Kidney epithelial cell (primary cell): Measurements from ENCODE around the gene NAT10. TPM values are rescaled to one million over a fixed set of nuclear protein-coding genes. Genes with fewer than 3 reads are reported as not detected.

Source experiments
- DNase-seq: peaks from one replicate; pipeline ENCODE4 v3.0.0-alpha.2; 2010; ENCODE audit warnings: low read depth
- H3K27me3 ChIP-seq: 2 replicates; pipeline ENCODE4 v1.6.0; 2011; ENCODE audit warnings: low read length; ENCODE audit not compliant: control insufficient read depth, insufficient read depth
- H3K36me3 ChIP-seq: 2 replicates; pipeline ENCODE4 v1.5.1; 2011; ENCODE audit warnings: low read length; ENCODE audit not compliant: control insufficient read depth, insufficient read depth
- H3K4me3 ChIP-seq: 2 replicates; pipeline ENCODE4 v1.5.1; 2011; ENCODE audit warnings: low read depth, mild to moderate bottlenecking, control low read depth, low read length
- total RNA-seq: library from RNA; depleted of rRNA; stranded (reverse); fragments of >200 nt; gene quantifications from 2 replicates; pipeline ENCODE4 v1.2.3, GENCODE V29; 2015
- TF ChIP-seq, protein P1 (sequence below): IDR thresholded peaks from 2 replicates; pipeline ENCODE4 v1.5.1; 2011; ENCODE audit warnings: mild to moderate bottlenecking, moderate library complexity, low read length, control low read depth, inconsistent platforms; ENCODE audit not compliant: insufficient read depth, poor library complexity, severe bottlenecking

Gene NAT10
- total RNA-seq, 1 donor from 2014 or later, result 21.7 TPM

GRCh38 chr11:34181856-34182405 is 76.5 kb downstream of the NAT10 start:
- TF ChIP-seq, protein P1, sequence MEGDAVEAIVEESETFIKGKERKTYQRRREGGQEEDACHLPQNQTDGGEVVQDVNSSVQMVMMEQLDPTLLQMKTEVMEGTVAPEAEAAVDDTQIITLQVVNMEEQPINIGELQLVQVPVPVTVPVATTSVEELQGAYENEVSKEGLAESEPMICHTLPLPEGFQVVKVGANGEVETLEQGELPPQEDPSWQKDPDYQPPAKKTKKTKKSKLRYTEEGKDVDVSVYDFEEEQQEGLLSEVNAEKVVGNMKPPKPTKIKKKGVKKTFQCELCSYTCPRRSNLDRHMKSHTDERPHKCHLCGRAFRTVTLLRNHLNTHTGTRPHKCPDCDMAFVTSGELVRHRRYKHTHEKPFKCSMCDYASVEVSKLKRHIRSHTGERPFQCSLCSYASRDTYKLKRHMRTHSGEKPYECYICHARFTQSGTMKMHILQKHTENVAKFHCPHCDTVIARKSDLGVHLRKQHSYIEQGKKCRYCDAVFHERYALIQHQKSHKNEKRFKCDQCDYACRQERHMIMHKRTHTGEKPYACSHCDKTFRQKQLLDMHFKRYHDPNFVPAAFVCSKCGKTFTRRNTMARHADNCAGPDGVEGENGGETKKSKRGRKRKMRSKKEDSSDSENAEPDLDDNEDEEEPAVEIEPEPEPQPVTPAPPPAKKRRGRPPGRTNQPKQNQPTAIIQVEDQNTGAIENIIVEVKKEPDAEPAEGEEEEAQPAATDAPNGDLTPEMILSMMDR, result no peak
- Histone ChIP-seq H3K36me3 (no peaks in the 10 kb centered on the region), H3K27me3 (no peaks in the 10 kb centered on the region), H3K4me3 (no peak overlapping the region)
- DNase-seq, result no peak

- Histone ChIP-seq H3K27me3 (no peaks in the 10 kb centered on the region), H3K4me3 (no peak overlapping the region), H3K36me3 (no peaks in the 10 kb centered on the region)
- no peak for DNase-seq
- TF ChIP-seq, protein P1, result no peak
Observed at GRCh38 chr11:34182425-34182824, 77.0 kb downstream of the NAT10 start.

DNA sequence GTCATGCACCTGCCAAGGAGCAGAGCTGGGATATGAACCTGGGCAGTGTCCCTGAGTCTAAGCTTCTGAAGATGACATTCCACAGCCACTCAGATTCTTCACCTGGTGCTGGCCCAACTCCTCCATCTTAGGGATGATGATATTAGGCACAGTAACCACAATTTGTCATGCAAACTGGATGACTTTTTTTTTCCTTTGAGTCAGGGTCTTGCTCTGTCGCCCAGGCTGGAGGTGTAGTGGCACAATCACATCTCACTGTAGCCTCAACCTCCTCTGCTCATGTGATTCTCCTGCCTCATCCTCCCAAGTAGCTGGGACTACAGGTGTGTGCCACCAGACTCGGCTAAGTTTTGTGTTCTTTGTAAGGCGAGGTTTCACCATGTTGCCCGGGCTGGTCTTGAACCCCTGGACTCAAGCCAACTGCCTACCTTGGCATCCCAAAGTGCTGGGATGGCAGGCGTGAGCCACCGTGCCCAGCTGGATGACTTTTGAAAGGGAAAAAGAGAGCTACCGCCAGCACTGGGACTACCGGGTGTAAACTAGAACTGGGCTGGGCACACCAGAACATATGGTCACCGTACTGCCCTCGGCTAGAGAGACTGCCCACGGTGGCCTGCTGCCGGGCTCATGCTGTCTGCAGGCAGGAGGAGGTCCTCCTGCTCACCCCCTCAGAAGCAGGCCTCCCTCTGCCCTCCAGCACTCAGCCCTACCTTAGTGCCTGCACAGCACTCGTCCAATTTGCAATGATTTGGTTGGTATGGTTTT is 77.7 kb downstream of the NAT10 start:
- Histone ChIP-seq H3K4me3 (no peak overlapping the region), H3K27me3 (no peaks in the 10 kb centered on the region), H3K36me3 (no peaks in the 10 kb centered on the region)
- DNase-seq, result no peak
- TF ChIP-seq, protein P1, result no peak

DNA sequence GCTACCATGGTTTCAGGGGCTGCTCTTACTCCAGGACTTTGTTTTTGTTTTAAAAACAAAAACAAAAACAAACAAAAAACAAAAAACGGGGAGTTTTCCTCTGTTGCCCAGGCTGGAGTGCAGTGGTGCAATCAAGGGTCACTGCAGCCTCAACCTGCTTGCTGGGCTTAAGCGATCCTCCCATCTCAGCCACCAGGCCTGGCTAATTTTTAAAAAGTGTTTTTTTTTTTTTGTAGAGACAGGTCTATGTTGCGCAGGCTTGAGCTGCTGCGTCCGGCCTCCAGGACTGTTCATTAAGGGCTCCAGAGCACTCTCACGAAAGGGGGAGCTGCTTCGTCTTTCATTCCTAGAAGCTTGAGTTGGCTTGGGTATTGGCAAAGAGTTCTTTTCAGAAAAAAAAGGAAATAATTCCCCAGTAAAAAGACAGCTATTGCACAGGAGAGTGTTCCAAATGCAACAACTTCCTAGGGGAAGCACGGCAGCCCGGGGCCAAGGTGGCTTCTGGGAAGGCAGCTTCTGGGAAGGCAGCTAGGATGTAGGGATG is 78.5 kb downstream of the NAT10 start:
- H3K36me3 ChIP-seq, result no peaks in the 10 kb centered on the region
- no peaks in the 10 kb centered on the region for H3K27me3 ChIP-seq
- DNase-seq, result no peak
- TF ChIP-seq, protein P1, result no peak
- H3K4me3 ChIP-seq, result no peak overlapping the region

DNA sequence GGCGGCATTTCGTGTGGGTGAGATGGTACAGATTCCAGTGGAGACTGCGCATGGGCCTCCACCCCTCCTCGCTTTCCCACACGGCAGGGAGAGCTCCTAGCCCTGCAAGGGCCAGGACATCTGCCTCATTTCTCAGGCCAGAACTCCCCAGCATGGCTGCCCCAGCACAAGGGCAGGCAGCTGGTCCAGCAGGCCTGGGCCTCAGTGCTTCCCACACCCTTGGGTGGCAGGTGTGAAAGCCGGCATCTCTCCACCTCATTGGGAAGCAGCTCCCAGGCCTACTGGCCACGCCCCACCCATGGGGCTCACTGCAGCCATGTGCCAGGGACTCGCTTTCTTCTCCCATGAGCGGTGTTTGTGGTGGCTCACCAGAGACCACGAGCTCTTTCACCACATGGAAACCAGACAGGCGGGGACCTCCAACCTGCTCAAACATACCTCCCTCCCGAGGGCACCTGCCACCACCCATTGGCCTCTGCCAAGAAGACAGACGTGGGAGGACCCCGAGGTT is 79.1 kb downstream of the NAT10 start:
- no peaks in the 10 kb centered on the region for H3K36me3 ChIP-seq
- DNase-seq, result no peak
- no peak overlapping the region for H3K4me3 ChIP-seq
- H3K27me3 ChIP-seq, result no peaks in the 10 kb centered on the region
- TF ChIP-seq, protein P1, result no peak
